ENCODE measurements around the gene OST4.

OST4 gene

GRCh38 chr2:27109083-27109482 lies 37.6 kb upstream of the OST4 start:
- Histone ChIP-seq H3K9me3 (ENCODE audit: control insufficient read depth, insufficient read depth, low read length) (no peaks in the 10 kb centered on the region), H3K79me2 (ENCODE audit: control insufficient read depth, low read length) (no peaks in the 10 kb centered on the region), H3K4me1 (ENCODE audit: control insufficient read depth, low read length) (no peaks in the 10 kb centered on the region), H4K20me1 (ENCODE audit: control insufficient read depth, insufficient read depth, low read depth, low read length) (no peaks in the 10 kb centered on the region), H3K27ac (ENCODE audit: low read depth, low read length) (no peak overlapping the region), H3F3A (ENCODE audit: control insufficient read depth, insufficient read depth) (no peaks in the 10 kb centered on the region), H3K27me3 (ENCODE audit: control insufficient read depth, low read length) (no peaks in the 10 kb centered on the region), H3K9me2 (replicated peaks; ENCODE audit: control insufficient read depth, low read length) (no peaks in the 10 kb centered on the region), H3K36me3 (ENCODE audit: control insufficient read depth, low read length) (no peaks in the 10 kb centered on the region), H3K4me3 (ENCODE audit: low read length) (no peak overlapping the region), H3K4me2 (ENCODE audit: low read length) (no peak overlapping the region)
- TF ChIP-seq EZH2phosphoT487 (IDR thresholded peaks at IDR 0.05; ENCODE audit: borderline replicate concordance, low read length) = no peak

- no peaks in the 10 kb centered on the region for H3K36me3 ChIP-seq (ENCODE audit: control insufficient read depth, low read length)
- TF ChIP-seq, protein P1, sequence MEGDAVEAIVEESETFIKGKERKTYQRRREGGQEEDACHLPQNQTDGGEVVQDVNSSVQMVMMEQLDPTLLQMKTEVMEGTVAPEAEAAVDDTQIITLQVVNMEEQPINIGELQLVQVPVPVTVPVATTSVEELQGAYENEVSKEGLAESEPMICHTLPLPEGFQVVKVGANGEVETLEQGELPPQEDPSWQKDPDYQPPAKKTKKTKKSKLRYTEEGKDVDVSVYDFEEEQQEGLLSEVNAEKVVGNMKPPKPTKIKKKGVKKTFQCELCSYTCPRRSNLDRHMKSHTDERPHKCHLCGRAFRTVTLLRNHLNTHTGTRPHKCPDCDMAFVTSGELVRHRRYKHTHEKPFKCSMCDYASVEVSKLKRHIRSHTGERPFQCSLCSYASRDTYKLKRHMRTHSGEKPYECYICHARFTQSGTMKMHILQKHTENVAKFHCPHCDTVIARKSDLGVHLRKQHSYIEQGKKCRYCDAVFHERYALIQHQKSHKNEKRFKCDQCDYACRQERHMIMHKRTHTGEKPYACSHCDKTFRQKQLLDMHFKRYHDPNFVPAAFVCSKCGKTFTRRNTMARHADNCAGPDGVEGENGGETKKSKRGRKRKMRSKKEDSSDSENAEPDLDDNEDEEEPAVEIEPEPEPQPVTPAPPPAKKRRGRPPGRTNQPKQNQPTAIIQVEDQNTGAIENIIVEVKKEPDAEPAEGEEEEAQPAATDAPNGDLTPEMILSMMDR (IDR thresholded peaks at IDR 0.05; ENCODE audit: low read depth, low read length, poor library complexity, severe bottlenecking) = no peak
- no peak for TF ChIP-seq EZH2phosphoT487 (IDR thresholded peaks at IDR 0.05; ENCODE audit: borderline replicate concordance, low read length)
These were observed 36.8 kb upstream of the OST4 start for GRCh38 chr2:27108221-27108620.

DNA sequence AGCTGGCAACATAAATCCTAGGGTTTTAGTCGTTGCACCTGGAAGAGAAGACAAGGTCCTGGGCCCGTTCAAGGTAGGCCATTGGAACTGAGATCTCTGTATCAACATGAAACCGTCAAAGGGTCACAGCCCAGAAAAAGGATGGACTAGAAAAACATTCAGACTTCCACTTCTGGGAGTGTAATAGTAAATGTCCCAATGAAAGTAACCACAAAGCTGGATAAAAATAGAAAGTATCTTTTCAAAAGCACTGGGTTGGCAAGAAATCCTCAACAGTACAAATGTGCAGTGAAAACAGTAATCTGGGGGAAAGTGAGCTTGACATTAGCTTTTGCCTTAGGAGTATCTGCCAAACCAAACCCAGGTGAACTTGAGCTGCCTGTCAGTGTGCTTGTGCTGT lies 34.5 kb upstream of the OST4 start:
- Histone ChIP-seq H3K27me3 (ENCODE audit: control insufficient read depth, low read length) (no peaks in the 10 kb centered on the region), H3K36me3 (ENCODE audit: control insufficient read depth, low read length) (no peaks in the 10 kb centered on the region), H3K4me1 (ENCODE audit: control insufficient read depth, low read length) (no peaks in the 10 kb centered on the region), H3F3A (ENCODE audit: control insufficient read depth, insufficient read depth) (no peaks in the 10 kb centered on the region), H3K9me3 (ENCODE audit: control insufficient read depth, insufficient read depth, low read length) (no peaks in the 10 kb centered on the region), H3K4me2 (ENCODE audit: low read length) (no peak overlapping the region), H4K20me1 (ENCODE audit: control insufficient read depth, insufficient read depth, low read depth, low read length) (no peaks in the 10 kb centered on the region), H3K27ac (ENCODE audit: low read depth, low read length) (no peak overlapping the region), H3K9me2 (replicated peaks; ENCODE audit: control insufficient read depth, low read length) (no peaks in the 10 kb centered on the region), H3K4me3 (ENCODE audit: low read length) (no peak overlapping the region), H3K79me2 (ENCODE audit: control insufficient read depth, low read length) (no peaks in the 10 kb centered on the region)
- TF ChIP-seq, protein P1 (IDR thresholded peaks at IDR 0.05; ENCODE audit: low read depth, low read length, poor library complexity, severe bottlenecking) = no peak
- TF ChIP-seq EZH2phosphoT487 (IDR thresholded peaks at IDR 0.05; ENCODE audit: borderline replicate concordance, low read length) = no peak

More at GRCh38 chr2:27108221-27108620, 36.8 kb upstream of the OST4 start:
- Histone ChIP-seq H3K79me2 (ENCODE audit: control insufficient read depth, low read length) (no peaks in the 10 kb centered on the region), H3K27me3 (ENCODE audit: control insufficient read depth, low read length) (no peaks in the 10 kb centered on the region), H3K9me2 (replicated peaks; ENCODE audit: control insufficient read depth, low read length) (no peaks in the 10 kb centered on the region), H3K4me3 (ENCODE audit: low read length) (no peak overlapping the region), H3F3A (ENCODE audit: control insufficient read depth, insufficient read depth) (no peaks in the 10 kb centered on the region), H4K20me1 (ENCODE audit: control insufficient read depth, insufficient read depth, low read depth, low read length) (no peaks in the 10 kb centered on the region), H3K4me1 (ENCODE audit: control insufficient read depth, low read length) (no peaks in the 10 kb centered on the region), H3K4me2 (ENCODE audit: low read length) (no peak overlapping the region), H3K9me3 (ENCODE audit: control insufficient read depth, insufficient read depth, low read length) (no peaks in the 10 kb centered on the region), H3K27ac (ENCODE audit: low read depth, low read length) (no peak overlapping the region)

DNA sequence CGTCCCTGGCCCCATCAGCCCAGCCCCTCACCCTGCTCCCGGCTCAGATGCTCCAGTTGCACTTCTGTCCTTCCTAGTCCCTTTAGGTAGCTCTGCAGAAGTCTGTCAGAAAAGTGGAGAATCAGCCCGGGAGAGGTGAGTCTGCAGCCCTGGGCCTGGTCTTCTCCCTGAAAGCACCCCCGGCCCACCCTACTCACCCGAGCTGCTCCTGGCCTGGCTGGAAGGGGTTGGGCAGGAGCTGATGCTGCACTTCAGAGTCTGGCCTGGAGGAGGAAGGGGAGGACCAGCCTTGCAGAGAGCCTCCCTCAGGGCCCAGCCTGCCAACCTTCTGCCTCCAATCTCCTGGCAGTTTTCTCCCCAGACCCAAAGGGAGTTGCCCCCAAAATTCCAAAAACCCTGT lies 30.9 kb upstream of the OST4 start:
- no peak overlapping the region for H3K27ac ChIP-seq (ENCODE audit: low read depth, low read length)
- no peaks in the 10 kb centered on the region for H3K9me3 ChIP-seq (ENCODE audit: control insufficient read depth, insufficient read depth, low read length)
- H4K20me1 ChIP-seq (ENCODE audit: control insufficient read depth, insufficient read depth, low read depth, low read length) = no peaks in the 10 kb centered on the region
- no peaks in the 10 kb centered on the region for H3K27me3 ChIP-seq (ENCODE audit: control insufficient read depth, low read length)
- no peak overlapping the region for H3K4me2 ChIP-seq (ENCODE audit: low read length)
- no peaks in the 10 kb centered on the region for H3F3A ChIP-seq (ENCODE audit: control insufficient read depth, insufficient read depth)
- H3K4me3 ChIP-seq (ENCODE audit: low read length) = no peak overlapping the region
- no peak for TF ChIP-seq EZH2phosphoT487 (IDR thresholded peaks at IDR 0.05; ENCODE audit: borderline replicate concordance, low read length)
- TF ChIP-seq, protein P1 (IDR thresholded peaks at IDR 0.05; ENCODE audit: low read depth, low read length, poor library complexity, severe bottlenecking) = no peak
- H3K79me2 ChIP-seq (ENCODE audit: control insufficient read depth, low read length) = no peaks in the 10 kb centered on the region
- no peaks in the 10 kb centered on the region for H3K4me1 ChIP-seq (ENCODE audit: control insufficient read depth, low read length)
- no peaks in the 10 kb centered on the region for H3K9me2 ChIP-seq (replicated peaks; ENCODE audit: control insufficient read depth, low read length)
- no peaks in the 10 kb centered on the region for H3K36me3 ChIP-seq (ENCODE audit: control insufficient read depth, low read length)

Data from DOHH2 (cell line).